ENCODE results near the gene ENPEP. TPM values are rescaled to one million over a fixed set of nuclear protein-coding genes. Genes with fewer than 3 reads are reported as not detected.

Gene ENPEP
- total RNA-seq, 1 donor from 2014 or later: not detected

DNA sequence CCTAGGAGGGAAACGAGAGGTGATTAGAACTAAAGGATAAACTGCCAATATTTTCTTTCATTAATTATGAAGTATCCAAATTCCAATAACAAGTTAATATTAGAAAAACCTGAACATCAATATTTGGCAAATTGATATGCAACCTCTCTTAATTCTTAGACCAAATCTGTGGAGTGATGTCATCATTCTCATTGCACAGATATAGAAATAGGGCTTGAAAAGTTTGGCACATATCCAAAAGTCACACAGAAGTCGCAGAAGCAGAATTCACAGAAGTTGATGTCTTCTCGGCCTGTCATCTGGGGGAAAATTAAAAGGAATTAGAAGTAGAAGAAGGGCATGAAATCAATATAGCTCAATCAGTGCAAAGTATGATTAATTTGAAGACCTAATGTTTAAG is 36.9 kb downstream of the ENPEP start:
- TF ChIP-seq, protein P1, sequence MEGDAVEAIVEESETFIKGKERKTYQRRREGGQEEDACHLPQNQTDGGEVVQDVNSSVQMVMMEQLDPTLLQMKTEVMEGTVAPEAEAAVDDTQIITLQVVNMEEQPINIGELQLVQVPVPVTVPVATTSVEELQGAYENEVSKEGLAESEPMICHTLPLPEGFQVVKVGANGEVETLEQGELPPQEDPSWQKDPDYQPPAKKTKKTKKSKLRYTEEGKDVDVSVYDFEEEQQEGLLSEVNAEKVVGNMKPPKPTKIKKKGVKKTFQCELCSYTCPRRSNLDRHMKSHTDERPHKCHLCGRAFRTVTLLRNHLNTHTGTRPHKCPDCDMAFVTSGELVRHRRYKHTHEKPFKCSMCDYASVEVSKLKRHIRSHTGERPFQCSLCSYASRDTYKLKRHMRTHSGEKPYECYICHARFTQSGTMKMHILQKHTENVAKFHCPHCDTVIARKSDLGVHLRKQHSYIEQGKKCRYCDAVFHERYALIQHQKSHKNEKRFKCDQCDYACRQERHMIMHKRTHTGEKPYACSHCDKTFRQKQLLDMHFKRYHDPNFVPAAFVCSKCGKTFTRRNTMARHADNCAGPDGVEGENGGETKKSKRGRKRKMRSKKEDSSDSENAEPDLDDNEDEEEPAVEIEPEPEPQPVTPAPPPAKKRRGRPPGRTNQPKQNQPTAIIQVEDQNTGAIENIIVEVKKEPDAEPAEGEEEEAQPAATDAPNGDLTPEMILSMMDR (IDR thresholded peaks at IDR 0.05): no peak
- DNase-seq (no peak), ATAC-seq (ENCODE audit: low read depth) (no peak)
- Mint-ChIP-seq H3K9me3 (no peaks in the 10 kb centered on the region), H3K36me3 (ENCODE audit: low read depth) (no peaks in the 10 kb centered on the region), H3K27ac (no peak overlapping the region), H3K27me3 (peaks cover 1% of the 10 kb centered on the region), H3K4me1 (peaks cover 13% of the 10 kb centered on the region), H3K4me3 (no peak overlapping the region)
- CTCF ChIA-PET: interaction anchor here (1.4 to 14.3 kb wide), 4 partner anchors 33 to 516 kb away, joined by 3 to 232 read pairs (median 84); no protein-coding TSS in a partner anchor
- POLR2A ChIA-PET: no interaction called here
- intact Hi-C loops (cut with micrococcal nuclease): loop anchor here (10.0 kb wide), 1 partner anchor 168 kb away; no protein-coding TSS in a partner anchor

DNA sequence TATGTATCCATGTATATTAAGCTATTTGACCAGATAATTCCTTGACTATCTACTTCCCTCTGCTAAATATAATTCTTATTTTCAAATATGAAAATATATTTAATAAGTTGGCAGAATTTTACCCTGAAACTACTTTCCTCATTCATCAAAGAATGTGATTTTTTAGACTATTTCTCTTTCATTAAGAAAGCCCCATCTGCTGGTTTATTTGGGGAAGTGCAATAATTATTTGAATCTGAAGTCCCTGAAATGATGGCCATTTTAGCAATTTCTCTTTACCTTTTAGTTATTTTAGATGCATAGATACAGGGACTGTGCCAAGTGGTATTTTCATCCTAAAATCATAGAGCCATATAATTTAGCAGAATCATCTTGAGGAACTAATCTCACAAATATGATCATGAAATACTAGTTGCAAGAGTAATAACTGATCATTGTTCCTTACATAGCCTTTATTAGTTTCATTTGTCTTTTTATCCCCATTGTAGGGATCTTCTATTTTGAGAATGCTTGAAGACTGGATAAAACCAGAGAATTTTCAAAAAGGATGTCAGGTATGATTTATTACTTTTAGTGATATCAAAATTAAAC is 39.0 kb downstream of the ENPEP start:
- ATAC-seq (ENCODE audit: low read depth): no peak
- intact Hi-C loops (cut with micrococcal nuclease): loop anchor here (1.0 to 10.0 kb wide), 5 partner anchors 170 to 1417 kb away; partner anchors contain the start of gene ELOVL6
- CTCF ChIA-PET: interaction anchor here (1.5 to 14.3 kb wide), 3 partner anchors 301 to 518 kb away, joined by 3 to 232 read pairs (median 147); no protein-coding TSS in a partner anchor
- Mint-ChIP-seq H3K4me1 (peaks cover 13% of the 10 kb centered on the region), H3K4me3 (peak overlapping the region; percentile 13), H3K27ac (no peak overlapping the region), H3K9me3 (no peaks in the 10 kb centered on the region), H3K27me3 (no peaks in the 10 kb centered on the region), H3K36me3 (ENCODE audit: low read depth) (no peaks in the 10 kb centered on the region)
- TF ChIP-seq, protein P1 (IDR thresholded peaks at IDR 0.05): peak; percentile 94
- DNase-seq: no peak
- POLR2A ChIA-PET: no interaction called here

DNA sequence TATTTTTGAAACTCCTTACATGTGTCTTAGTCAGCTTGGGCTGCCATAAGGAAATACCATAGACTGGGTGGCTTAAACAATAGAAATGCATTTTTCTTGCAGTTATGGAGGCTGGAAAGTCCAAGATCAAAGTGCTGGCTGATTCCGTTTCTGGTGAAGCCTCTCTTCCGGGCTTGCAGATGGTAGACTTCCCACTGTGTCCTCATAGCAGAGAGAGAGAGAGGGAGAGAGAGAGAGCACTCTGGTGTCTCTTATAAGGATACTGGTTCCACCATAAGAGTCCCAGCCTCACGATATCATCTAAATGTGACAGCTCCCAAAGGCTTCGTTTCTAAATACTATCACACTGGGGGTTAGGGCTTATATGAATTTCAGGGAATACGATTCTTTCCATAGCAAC is 39.7 kb downstream of the ENPEP start:
- intact Hi-C loops (cut with micrococcal nuclease): loop anchor here (1.0 to 10.0 kb wide), 8 partner anchors 171 to 1516 kb away; partner anchors contain the start of gene ELOVL6
- DNase-seq: no peak
- H3K27ac Mint-ChIP-seq: no peak overlapping the region

DNA sequence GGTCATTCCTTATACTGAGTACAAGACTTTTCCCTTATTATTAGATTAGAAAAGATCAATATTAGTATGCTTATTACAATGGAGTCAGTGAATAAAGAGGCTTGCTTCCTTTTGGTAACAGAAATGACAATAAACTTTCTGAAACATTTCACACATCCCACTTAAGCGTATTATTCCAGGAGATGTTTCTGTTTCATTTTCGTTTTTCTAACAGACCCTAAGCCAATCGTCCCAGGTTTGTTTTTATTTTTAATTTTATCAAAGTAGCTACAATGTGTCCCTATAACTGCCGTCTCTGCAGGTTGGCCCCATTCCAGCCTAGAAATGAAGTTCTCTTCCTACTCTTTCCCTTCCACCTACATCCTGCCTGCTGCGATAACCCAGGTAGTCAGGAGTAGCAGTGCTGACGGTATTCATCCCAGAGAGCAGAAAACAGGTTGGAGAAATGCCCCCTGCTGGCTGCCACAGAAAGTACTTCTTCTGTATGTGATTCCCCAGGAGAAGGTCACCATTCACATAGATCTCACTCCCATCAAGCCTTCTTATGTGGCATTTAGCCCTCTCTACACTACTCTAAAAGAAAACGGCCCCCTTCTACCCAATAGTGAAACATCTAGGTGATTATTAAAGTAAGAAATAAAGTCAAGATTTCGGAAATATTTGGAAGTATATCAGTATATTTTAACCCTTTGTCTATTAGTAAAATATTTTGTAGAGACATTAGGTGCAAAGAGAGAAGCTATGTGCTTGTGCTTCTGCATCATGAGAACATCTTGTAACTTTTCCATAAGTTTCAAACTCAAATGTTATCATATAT is 40.4 kb downstream of the ENPEP start:
- Mint-ChIP-seq H3K4me1 (peaks cover 13% of the 10 kb centered on the region), H3K9me3 (no peaks in the 10 kb centered on the region), H3K27ac (peak overlapping the region; percentile 47), H3K4me3 (peak overlapping the region; percentile 94), H3K27me3 (peaks cover under 1% of the 10 kb centered on the region), H3K36me3 (ENCODE audit: low read depth) (no peaks in the 10 kb centered on the region)
- intact Hi-C loops (cut with micrococcal nuclease): loop anchor here (1.0 to 10.0 kb wide), 7 partner anchors 172 to 1515 kb away; partner anchors contain the start of gene ELOVL6
- TF ChIP-seq, protein P1 (IDR thresholded peaks at IDR 0.05): peak; percentile 59
- POLR2A ChIA-PET: no interaction called here
- ATAC-seq (ENCODE audit: low read depth) (peak; percentile 94), DNase-seq (peak; percentile 21)
- CTCF ChIA-PET: interaction anchor here (1.2 to 14.3 kb wide), 4 partner anchors 200 to 520 kb away, joined by 3 to 232 read pairs (median 76); no protein-coding TSS in a partner anchor

More for the DNA sequence above, 39.7 kb downstream of the ENPEP start:
- peaks cover 13% of the 10 kb centered on the region for H3K4me1 Mint-ChIP-seq
- H3K27me3 Mint-ChIP-seq: no peaks in the 10 kb centered on the region
- no peak for ATAC-seq (ENCODE audit: low read depth)
- H3K4me3 Mint-ChIP-seq: peak overlapping the region; percentile 94
- TF ChIP-seq, protein P1 (IDR thresholded peaks at IDR 0.05): no peak
- no peaks in the 10 kb centered on the region for H3K9me3 Mint-ChIP-seq
- H3K36me3 Mint-ChIP-seq (ENCODE audit: low read depth): no peaks in the 10 kb centered on the region
- ChIA-PET POLR2A (no interaction called here), CTCF (interaction anchor here (13.9 to 14.3 kb wide), 2 partner anchors 510 to 519 kb away, joined by 147 to 232 read pairs; no protein-coding TSS in a partner anchor)
